HepG2 (cell line): ENCODE measurements around the gene GKN1. TPM values are rescaled to one million over a fixed set of nuclear protein-coding genes. Genes with fewer than 3 reads are reported as not detected.

ENCODE experiments used
- CBX1 ChIP-seq: IDR thresholded peaks from one replicate; pipeline ENCODE4 v1.6.1; 2016; ENCODE audit warnings: antibody characterized with exemption, low read depth
- EED ChIP-seq: sonication (generic); formaldehyde crosslinking; IDR thresholded peaks from 2 replicates; pipeline ENCODE4 v1.5.0; 2020; ENCODE audit warnings: mild to moderate bottlenecking, missing genetic modification reagents
- GABPA ChIP-seq, 2 experiments: IDR thresholded peaks; 2 replicates each; pipeline ENCODE4 v1.6.1; 2011 to 2016; ENCODE audit warnings: low read depth in 2 of 2, low read length in 1 of 2, missing biosample characterization in 1 of 2, missing genetic modification characterization in 1 of 2
- HNF1A ChIP-seq, 2 experiments: sonication (generic) in 1 of 2; formaldehyde crosslinking in 1 of 2; IDR thresholded peaks; 2 replicates each; pipeline versions ENCODE4 v1.4.0 to v1.6.1; 2016 to 2020; ENCODE audit warnings: borderline replicate concordance in 1 of 2, low read depth in 1 of 2, mild to moderate bottlenecking in 1 of 2, missing genetic modification reagents in 1 of 2
- MIER2 ChIP-seq: IDR thresholded peaks from 2 replicates; pipeline ENCODE4 v1.6.1; 2016; ENCODE audit warnings: missing biosample characterization, missing genetic modification reagents
- NFKB2 ChIP-seq: sonication (generic); formaldehyde crosslinking; IDR thresholded peaks from 2 replicates; pipeline ENCODE4 v1.4.0; 2020; ENCODE audit warnings: missing genetic modification reagents, borderline replicate concordance
- TBX2 ChIP-seq: sonication (generic); formaldehyde crosslinking; IDR thresholded peaks from 2 replicates; pipeline ENCODE4 v1.5.0; 2020; ENCODE audit warnings: missing genetic modification reagents, mild to moderate bottlenecking, borderline replicate concordance
- TEAD3 ChIP-seq: optimal IDR thresholded peaks from 2 replicates; pipeline ENCODE3; 2016; ENCODE audit warnings: borderline replicate concordance
- ZBTB1 ChIP-seq: sonication (generic); formaldehyde crosslinking; IDR thresholded peaks from 2 replicates; pipeline ENCODE4 v1.4.0; 2020; ENCODE audit warnings: missing genetic modification reagents, borderline replicate concordance
- ZMYM2 ChIP-seq: sonication (generic); formaldehyde crosslinking; IDR thresholded peaks from 2 replicates; pipeline ENCODE4 v1.8.0; 2022; ENCODE audit warnings: mild to moderate bottlenecking, missing genetic modification reagents
- ZSCAN20 ChIP-seq: sonication (generic); formaldehyde crosslinking; IDR thresholded peaks from 2 replicates; pipeline ENCODE4 v1.4.0; 2020; ENCODE audit warnings: missing genetic modification reagents, mild to moderate bottlenecking, borderline replicate concordance
- polyA plus RNA-seq, 8 experiments: library from polyadenylated mRNA; depleted of rRNA in 3 of 8; stranded (reverse) in 7 of 8; unstranded in 1 of 8; fragments of >200 nt; fragmentation: Illumina TruSeq in 4 of 8; extraction: Trizol in 4 of 8; gene quantifications; 2 replicates each; pipeline versions ENCODE4 v1.2.1 to v1.2.3, GENCODE V29; 2011 to 2016; ENCODE audit warnings: low read depth in 4 of 8, missing spikeins in 1 of 8, mixed read lengths in 1 of 8; ENCODE audit not compliant: insufficient read depth in 1 of 8
- total RNA-seq, 5 experiments: library from RNA; depleted of rRNA; stranded (reverse); fragments of >200 nt; fragmentation: Illumina TruSeq; extraction: Trizol; gene quantifications; 2 replicates each; pipeline ENCODE4 v1.2.3, GENCODE V29; 2016; ENCODE audit warnings: low read depth in 1 of 5

Gene GKN1
- total and polyA plus RNA-seq, 2 of the 13 experiments (the other 11 are each of a cell fraction or from before 2014, with no cell fraction given) = not detected

GRCh38 chr2:68987021-68987503, 12.6 kb downstream of the GKN1 start (continued):
- TF ChIP-seq HNF1A (IDR thresholded peaks at IDR 0.05; ENCODE audit: low read depth) = no peak
- TF ChIP-seq HNF1A (CRISPR knock-in tag; IDR thresholded peaks at IDR 0.05; ENCODE audit: borderline replicate concordance) = no peak
- TF ChIP-seq NFKB2 (CRISPR knock-in tag) = no peak
- no peak for TF ChIP-seq GABPA (IDR thresholded peaks at IDR 0.05; ENCODE audit: low read depth, low read length)
- TF ChIP-seq GABPA (CRISPR knock-in tag; IDR thresholded peaks at IDR 0.05; ENCODE audit: low read depth) = no peak
- peak; percentile 49; the same call in 1 of the 2 replicates for TF ChIP-seq MIER2 (CRISPR knock-in tag)
- TF ChIP-seq ZBTB1 = no peak
- TF ChIP-seq ZSCAN20 (CRISPR knock-in tag) = no peak
- TF ChIP-seq ZMYM2 (CRISPR knock-in tag) = no peak
- no peak for TF ChIP-seq CBX1
- TF ChIP-seq TEAD3 = no peak
- TF ChIP-seq EED (CRISPR knock-in tag) = no peak
- TF ChIP-seq TBX2 (CRISPR knock-in tag) = no peak
